Mesothelial cell of epicardium (in vitro differentiated cells): Measurements from ENCODE around the gene BMPR1B. TPM values are rescaled to one million over a fixed set of nuclear protein-coding genes. Genes with fewer than 3 reads are reported as not detected.
"Not testable (repeated sequence)": the region's sequence is repeated elsewhere in the genome, so short reads cannot be mapped to it uniquely, and the experiment has no call there.

Experiments used
- DNase-seq, 2 experiments: peaks; one replicate each; pipeline ENCODE4 v3.0.0; 2021; ENCODE audit warnings: low spot score in 2 of 2; ENCODE audit not compliant: unreplicated experiment in 2 of 2
- H3K27ac Mint-ChIP-seq: 2 replicates; pipeline ENCODE4 v1.8.0; 2021; ENCODE audit warnings: mixed read lengths
- H3K27me3 Mint-ChIP-seq: 2 replicates; pipeline ENCODE4 v1.8.0; 2021; ENCODE audit warnings: low read depth, mixed read lengths
- H3K36me3 Mint-ChIP-seq: 2 replicates; pipeline ENCODE4 v1.8.0; 2021; ENCODE audit warnings: mixed read lengths
- H3K4me1 Mint-ChIP-seq: 2 replicates; pipeline ENCODE4 v1.8.0; 2021; ENCODE audit warnings: mixed read lengths
- H3K4me3 Mint-ChIP-seq: 2 replicates; pipeline ENCODE4 v1.8.0; 2021; ENCODE audit warnings: mild to moderate bottlenecking, moderate library complexity, mixed read lengths
- H3K9me3 Mint-ChIP-seq: 2 replicates; pipeline ENCODE4 v1.8.0; 2021; ENCODE audit warnings: mixed read lengths
- total RNA-seq: library from RNA; stranded (reverse); gene quantifications from 3 replicates; pipeline ENCODE4 v1.2.1, GENCODE V29; 2021
- TF ChIP-seq, protein P1 (sequence below): fragments of 200-600 bp; sonication (generic); IDR thresholded peaks from one replicate; pipeline ENCODE4 v1.5.0; 2021; ENCODE audit warnings: antibody characterized with exemption; ENCODE audit not compliant: unreplicated experiment

The BMPR1B gene
- total RNA-seq, 1 donor from 2014 or later = 2.6 TPM

DNA sequence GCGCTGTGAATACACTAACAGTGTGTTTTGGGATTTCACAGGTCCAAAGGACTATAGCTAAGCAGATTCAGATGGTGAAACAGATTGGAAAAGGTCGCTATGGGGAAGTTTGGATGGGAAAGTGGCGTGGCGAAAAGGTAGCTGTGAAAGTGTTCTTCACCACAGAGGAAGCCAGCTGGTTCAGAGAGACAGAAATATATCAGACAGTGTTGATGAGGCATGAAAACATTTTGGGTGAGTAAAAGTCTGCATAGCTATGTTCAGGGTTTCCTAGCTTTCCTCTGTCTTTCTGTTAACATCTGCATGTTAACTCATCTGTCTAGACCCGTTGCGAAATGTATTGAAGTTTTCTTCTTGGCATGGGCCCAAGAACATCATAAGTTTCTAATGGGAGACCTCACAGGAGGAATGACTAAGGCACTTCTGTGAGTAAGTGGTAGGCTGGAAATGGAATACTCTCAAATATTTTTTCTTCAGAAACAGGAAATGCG lies 372.1 kb downstream of the BMPR1B start:
- Mint-ChIP-seq H3K9me3 (no peaks in the 10 kb centered on the region), H3K4me1 (peaks cover 12% of the 10 kb centered on the region), H3K27me3 (no peaks in the 10 kb centered on the region), H3K27ac (peak overlapping the region; percentile 60), H3K4me3 (no peak overlapping the region), H3K36me3 (no peaks in the 10 kb centered on the region)
- no peak for DNase-seq
- TF ChIP-seq, protein P1, sequence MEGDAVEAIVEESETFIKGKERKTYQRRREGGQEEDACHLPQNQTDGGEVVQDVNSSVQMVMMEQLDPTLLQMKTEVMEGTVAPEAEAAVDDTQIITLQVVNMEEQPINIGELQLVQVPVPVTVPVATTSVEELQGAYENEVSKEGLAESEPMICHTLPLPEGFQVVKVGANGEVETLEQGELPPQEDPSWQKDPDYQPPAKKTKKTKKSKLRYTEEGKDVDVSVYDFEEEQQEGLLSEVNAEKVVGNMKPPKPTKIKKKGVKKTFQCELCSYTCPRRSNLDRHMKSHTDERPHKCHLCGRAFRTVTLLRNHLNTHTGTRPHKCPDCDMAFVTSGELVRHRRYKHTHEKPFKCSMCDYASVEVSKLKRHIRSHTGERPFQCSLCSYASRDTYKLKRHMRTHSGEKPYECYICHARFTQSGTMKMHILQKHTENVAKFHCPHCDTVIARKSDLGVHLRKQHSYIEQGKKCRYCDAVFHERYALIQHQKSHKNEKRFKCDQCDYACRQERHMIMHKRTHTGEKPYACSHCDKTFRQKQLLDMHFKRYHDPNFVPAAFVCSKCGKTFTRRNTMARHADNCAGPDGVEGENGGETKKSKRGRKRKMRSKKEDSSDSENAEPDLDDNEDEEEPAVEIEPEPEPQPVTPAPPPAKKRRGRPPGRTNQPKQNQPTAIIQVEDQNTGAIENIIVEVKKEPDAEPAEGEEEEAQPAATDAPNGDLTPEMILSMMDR = no peak

DNA sequence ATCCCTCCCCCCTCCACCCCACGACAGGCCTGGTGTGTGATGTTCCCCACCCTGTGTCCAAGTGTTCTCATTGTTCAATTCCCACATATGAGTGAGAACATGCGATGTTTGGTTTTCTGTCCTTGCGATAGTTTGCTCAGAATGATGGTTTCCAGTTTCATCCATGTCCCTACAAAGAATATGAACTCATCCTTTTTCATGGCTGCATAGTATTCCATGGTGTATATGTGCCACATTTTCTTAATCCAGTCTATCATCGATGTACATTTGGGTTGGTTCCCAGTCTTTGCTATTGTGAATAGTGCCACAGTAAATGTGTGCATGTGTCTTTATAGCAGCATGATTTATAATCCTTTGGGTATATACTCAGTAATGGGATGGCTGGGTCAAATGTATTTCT lies 376.3 kb downstream of the BMPR1B start:
- not testable (repeated sequence) for H3K36me3 Mint-ChIP-seq, H3K4me3 Mint-ChIP-seq, DNase-seq, H3K27me3 Mint-ChIP-seq, H3K27ac Mint-ChIP-seq, H3K4me1 Mint-ChIP-seq
- peaks cover 23% of the 10 kb centered on the region for H3K9me3 Mint-ChIP-seq

DNA sequence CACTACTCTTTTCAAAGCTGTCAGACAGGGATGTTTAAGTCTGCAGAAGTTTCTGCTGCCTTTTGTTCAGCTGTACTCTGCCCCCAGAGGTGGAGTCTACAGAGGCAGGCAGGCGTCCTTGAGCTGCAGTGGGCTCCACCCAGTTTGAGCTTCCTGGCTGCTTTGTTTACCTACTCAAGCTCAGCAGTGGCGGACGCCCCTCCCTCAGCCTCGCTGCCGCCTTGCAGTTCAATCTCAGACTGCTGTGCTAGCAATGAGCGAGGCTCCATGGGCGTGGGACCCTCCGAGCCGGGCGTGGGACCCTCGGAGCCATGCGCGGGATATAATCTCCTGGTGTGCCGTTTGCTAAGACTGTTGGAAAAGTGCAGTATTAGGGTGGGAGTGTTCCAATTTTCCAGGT lies 381.7 kb downstream of the BMPR1B start:
- Mint-ChIP-seq H3K9me3 (peaks cover 32% of the 10 kb centered on the region), H3K36me3 (peaks cover 17% of the 10 kb centered on the region)
- not testable (repeated sequence) for H3K27ac Mint-ChIP-seq, H3K27me3 Mint-ChIP-seq, DNase-seq, H3K4me3 Mint-ChIP-seq, H3K4me1 Mint-ChIP-seq

DNA sequence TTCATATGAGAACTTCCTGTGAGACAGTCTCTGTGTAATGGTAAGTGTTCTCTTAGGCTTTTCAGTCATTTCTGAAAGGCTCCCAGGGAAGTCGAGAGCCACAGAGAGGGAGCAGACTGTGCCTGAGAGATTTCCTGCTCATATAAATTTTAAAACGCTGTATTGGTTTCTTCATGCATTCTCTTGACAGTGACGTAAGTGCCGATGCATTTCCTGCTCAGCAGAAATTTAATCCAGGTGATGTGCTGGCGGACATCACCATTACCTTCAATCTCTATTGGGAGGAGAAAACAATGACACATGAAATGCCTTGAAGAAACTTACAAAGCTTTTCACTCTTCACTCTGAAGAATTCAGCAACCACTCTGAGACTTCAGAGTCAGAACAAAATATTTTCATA lies 383.6 kb downstream of the BMPR1B start:
- Mint-ChIP-seq H3K36me3 (peaks cover 15% of the 10 kb centered on the region), H3K9me3 (peaks cover 28% of the 10 kb centered on the region), H3K4me3 (no peak overlapping the region)

DNA sequence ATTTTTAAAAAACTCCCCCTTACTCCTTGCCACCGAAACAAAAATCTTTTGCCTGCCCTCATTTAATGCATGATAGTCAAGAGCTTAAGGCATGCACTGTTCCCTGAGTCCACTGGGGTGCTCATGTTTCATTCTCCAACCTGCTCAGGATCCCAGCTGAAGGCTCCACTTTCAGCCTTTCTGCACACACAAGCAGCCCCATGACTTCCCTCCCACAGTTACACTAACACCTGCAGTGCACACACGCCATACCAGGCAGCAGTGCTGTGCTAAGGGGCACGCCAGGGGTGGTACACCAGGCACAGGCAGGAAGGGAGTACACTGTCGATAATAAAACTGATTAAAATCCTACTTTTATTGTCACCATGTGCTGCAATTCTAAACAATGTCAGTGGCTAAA lies 385.2 kb downstream of the BMPR1B start:
- no peak overlapping the region for H3K27ac Mint-ChIP-seq
- H3K36me3 Mint-ChIP-seq = peaks cover 15% of the 10 kb centered on the region
- H3K4me1 Mint-ChIP-seq = peaks cover 6% of the 10 kb centered on the region
- no peak overlapping the region for H3K4me3 Mint-ChIP-seq
- no peaks in the 10 kb centered on the region for H3K27me3 Mint-ChIP-seq
- DNase-seq = no peak
- TF ChIP-seq, protein P1 = no peak
- H3K9me3 Mint-ChIP-seq = peaks cover 17% of the 10 kb centered on the region

More for the DNA sequence above, 383.6 kb downstream of the BMPR1B start:
- DNase-seq = no peak
- TF ChIP-seq, protein P1 = no peak
- H3K4me1 Mint-ChIP-seq = peaks cover 6% of the 10 kb centered on the region
- no peak overlapping the region for H3K27ac Mint-ChIP-seq
- H3K27me3 Mint-ChIP-seq = no peaks in the 10 kb centered on the region

DNA sequence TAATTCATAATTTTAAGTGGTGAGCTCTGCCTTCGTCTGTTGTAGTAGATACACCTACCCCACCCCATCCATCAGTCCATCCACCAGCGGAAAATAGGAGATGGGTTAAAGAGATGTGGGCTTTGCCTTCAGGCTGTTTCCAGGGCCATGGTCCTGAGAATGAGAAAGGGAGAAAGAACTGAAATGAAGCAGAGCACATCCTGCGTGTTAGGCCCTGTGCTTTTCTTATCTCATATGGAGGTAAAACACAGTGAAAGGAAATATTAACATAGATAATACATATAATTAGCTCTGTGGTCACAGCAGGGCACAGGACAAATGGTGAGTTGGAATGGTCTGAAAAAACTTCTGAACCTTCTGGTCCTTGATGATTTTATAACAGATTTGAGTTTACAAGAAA lies 393.5 kb downstream of the BMPR1B start:
- Mint-ChIP-seq H3K36me3 (no peaks in the 10 kb centered on the region), H3K4me1 (peaks cover 14% of the 10 kb centered on the region), H3K27me3 (no peaks in the 10 kb centered on the region), H3K27ac (no peak overlapping the region), H3K9me3 (no peaks in the 10 kb centered on the region), H3K4me3 (no peak overlapping the region)
- TF ChIP-seq, protein P1 = no peak
- no peak for DNase-seq

DNA sequence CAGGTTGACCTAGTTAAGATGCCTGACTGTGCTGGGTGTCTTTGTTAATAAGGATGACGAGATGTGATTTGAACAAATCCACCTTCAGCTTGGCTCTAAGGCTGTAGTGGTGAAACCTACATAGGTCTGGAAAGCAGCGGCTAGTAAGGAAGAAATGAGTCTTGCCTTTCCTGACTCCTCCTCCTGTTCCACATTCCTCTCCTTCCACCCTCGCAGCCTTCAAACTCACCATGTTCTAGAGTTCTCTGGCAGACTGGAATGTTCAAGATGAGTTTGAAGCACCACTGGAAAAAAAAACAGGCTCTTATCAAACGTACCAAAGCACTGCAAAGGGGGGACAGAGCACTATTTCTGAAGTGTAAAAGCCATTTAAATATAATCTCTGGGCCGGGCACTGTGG lies 395.4 kb downstream of the BMPR1B start:
- Mint-ChIP-seq H3K4me1 (peaks cover 21% of the 10 kb centered on the region), H3K4me3 (no peak overlapping the region), H3K36me3 (no peaks in the 10 kb centered on the region), H3K9me3 (no peaks in the 10 kb centered on the region), H3K27ac (no peak overlapping the region), H3K27me3 (no peaks in the 10 kb centered on the region)
- TF ChIP-seq, protein P1 = no peak
- DNase-seq = no peak
